GM20000 (cell line): ENCODE measurements around the gene PSMB7.

Experiments
- DNase-seq: peaks from one replicate; pipeline ENCODE4 v3.0.0; 2012; ENCODE audit warnings: low spot score
- TF ChIP-seq, protein P1 (sequence below): IDR thresholded peaks from 2 replicates; pipeline ENCODE4 v1.5.1; 2012; ENCODE audit warnings: mild to moderate bottlenecking, control low read depth; ENCODE audit errors: extremely low read depth, missing control alignments

The PSMB7 gene

DNA sequence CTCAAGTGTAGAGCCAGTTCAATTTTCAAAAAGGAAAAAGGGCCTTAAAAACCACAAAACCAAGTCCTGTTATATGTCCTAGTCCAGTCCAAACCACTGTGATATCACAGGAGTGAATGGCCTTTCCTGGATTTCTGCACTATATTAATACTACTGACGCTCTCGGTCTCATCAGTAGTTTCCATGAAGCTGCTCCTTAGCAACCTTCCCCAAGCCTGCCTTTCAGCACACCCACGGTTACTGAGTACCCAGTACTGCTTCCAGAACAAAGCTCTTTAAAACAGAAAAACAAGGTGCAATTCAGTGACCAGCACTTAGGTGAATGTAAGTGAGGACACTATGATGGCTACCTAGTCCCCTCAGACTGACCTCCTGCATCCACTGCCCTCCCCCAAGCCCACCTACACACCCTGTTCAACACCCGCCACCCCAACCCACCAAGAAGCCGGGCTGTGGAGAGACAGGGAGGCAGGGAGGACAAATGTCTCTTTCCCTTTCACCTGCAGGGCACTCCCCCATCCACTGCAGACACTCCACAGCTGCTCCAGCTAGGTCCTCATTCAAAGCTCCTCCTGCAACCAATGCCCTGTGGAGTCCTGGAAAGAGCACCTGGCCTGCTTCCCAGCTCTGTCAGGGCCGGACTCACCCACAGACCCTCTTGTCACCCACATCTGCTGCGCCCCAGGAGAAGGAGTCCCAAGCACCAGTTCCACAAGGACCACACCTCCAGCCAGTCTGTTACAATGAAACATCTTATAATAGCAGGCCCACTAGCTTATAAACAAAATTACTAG, 25.9 kb downstream of the PSMB7 start:
- DNase-seq: no peak

DNA sequence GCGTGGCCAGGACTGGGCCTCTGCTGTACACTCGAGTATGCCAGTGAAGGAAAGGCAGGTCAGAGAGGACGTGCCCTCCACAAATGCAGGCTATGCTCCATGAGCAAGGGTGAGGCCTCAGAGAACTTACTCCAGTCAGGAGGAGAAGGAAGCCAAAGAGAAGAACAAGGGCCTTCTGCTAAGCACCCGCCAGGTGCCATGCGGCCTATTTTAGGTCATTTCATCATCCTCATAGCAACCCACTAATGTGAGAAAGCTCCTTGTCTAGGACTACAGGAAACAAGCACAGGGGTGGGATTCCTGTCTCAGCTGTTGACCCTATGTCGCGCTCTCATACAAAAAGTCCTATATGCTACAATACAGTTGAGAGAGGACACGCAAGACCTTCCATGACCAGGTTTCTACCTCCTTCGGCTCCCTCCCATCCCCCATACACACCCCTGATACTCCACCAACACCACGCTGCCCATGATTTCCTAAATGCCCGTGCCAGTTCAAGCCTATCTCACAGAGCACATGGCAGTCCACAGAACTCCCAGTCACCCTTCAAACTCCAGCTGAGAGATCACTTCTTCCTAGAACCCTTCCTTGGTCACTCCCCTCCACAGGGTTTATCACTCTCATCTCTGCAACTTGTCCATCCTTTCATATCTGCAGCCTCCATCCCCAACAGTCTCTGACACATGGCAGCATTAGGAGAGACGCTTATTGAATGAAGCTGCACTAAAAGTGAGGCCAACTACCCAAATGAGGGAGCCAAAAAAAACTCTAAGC, 26.8 kb downstream of the PSMB7 start:
- TF ChIP-seq, protein P1, sequence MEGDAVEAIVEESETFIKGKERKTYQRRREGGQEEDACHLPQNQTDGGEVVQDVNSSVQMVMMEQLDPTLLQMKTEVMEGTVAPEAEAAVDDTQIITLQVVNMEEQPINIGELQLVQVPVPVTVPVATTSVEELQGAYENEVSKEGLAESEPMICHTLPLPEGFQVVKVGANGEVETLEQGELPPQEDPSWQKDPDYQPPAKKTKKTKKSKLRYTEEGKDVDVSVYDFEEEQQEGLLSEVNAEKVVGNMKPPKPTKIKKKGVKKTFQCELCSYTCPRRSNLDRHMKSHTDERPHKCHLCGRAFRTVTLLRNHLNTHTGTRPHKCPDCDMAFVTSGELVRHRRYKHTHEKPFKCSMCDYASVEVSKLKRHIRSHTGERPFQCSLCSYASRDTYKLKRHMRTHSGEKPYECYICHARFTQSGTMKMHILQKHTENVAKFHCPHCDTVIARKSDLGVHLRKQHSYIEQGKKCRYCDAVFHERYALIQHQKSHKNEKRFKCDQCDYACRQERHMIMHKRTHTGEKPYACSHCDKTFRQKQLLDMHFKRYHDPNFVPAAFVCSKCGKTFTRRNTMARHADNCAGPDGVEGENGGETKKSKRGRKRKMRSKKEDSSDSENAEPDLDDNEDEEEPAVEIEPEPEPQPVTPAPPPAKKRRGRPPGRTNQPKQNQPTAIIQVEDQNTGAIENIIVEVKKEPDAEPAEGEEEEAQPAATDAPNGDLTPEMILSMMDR: no peak
- no peak for DNase-seq

More for the DNA sequence above, 25.9 kb downstream of the PSMB7 start:
- TF ChIP-seq, protein P1: no peak

DNA sequence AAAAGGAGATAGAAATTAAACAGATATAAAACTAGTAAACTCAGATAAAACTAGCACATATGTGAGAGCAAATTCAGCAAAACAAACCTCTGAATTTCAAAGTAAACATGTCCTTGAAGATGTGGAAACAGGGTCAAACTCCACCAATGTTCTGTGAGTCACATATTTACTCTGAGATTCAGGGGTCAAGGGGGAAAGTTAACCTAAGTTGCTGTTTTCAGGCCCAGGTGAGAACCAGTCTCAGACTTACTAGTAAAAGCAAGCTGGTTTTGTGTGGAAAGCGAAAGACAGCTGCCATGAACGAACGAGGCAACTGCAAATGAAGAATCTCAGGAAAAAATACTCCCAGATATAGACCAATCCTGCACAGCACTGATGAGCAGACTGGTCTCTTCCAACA, 29.0 kb downstream of the PSMB7 start:
- DNase-seq: no peak
- TF ChIP-seq, protein P1: no peak

DNA sequence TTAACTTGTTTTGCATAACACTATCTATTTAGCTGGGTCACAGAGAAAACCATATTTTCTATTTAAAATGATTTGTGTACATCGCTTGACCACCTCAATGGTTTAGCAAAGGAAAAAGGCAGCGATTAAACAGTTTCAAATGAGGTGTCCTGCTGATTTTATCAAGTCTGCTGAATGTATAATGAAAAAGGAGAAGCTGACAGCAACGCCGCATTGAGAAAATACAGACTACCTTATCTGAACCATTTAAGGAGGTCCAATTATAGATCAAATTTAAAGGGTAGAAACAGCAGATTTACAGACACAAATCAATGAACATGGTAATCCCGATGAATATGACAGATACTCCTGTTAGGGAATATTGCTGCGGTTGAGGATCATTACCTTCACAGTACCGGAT, 29.6 kb downstream of the PSMB7 start:
- no peak for DNase-seq
- TF ChIP-seq, protein P1: no peak

DNA sequence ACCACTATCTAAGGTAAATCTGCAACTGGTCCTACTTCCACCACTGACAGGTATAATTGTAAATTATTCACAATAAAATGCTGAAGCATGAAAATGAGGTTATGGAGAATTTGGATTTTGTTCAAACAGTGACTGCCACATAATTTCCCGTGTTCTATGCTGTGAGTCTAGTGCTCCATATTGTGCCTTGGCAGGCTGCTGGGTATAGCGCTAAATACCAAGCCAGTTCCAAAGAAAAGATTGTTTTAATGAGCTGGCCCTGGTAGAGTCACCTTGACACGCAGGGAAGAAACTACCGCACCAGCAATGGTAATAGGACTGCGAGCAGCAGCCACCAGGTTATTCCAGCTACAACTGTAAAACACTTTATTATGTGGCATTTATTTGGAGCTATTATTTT, 30.4 kb downstream of the PSMB7 start:
- TF ChIP-seq, protein P1: no peak
- DNase-seq: no peak

DNA sequence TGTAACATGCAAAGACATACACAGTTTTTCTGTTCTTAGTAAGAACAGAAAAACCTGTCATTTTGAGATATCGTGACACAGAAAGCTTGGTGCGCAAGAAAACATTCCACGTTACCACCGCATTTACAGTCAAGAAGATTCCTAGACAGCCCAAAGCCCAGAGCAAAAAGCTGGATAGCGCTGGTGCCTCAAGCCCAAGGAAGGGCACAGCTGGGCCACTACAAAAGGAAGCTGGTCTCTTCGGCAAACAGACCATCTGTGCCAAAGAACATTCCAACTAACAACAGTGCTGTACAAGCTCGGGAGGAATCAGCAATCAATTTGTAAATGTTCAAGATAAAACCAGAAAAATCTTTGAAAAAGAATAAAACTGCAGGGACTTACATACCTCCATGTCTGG, 31.0 kb downstream of the PSMB7 start:
- TF ChIP-seq, protein P1: no peak
- no peak for DNase-seq

DNA sequence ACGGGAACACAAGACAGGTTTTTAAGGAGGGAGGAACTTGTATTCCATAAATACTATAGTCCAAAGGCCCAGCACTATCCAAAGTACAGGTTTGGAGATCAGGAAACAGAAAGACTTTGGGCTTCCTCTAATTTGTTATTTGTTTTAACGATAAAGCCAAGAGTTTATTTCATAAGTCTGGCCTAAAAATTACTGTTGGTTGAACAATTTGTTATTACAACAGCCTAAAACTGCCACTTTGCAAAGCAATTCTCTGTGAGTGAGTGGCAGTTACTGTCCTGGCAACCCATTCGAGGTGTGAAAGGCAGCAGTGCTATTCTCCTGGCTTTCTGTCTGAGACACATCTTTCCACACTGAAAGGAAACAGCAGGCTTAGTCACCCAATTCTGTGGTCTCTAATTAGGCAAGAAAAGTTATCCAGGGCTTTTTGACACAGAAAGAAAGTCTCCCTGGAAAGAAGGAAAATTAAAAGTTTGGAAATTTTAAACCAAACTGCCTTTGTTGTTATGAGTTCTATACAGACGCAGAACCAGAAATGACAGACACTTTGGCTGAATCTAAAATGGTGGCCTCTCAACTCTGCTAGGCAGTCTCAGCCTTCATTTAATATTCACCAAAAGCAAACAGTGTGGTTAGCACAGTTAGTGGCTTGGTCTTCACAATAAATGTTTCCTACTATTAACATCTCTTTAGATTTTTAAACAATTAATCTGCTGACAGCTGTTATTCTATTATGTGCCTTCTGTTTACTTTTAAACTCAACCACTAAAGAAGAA, 33.9 kb downstream of the PSMB7 start:
- TF ChIP-seq, protein P1: no peak
- DNase-seq: no peak
